Ureter (tissue), 1 donor: ENCODE results near the gene STX10. TPM values are rescaled to one million over a fixed set of nuclear protein-coding genes. Genes with fewer than 3 reads are reported as not detected.

Experiments
- DNase-seq: peaks from one replicate; pipeline ENCODE4 v3.0.0-alpha.2; 2020; ENCODE audit warnings: low spot score
- total RNA-seq: library from RNA; stranded (reverse); gene quantifications from one replicate; pipeline ENCODE4 v1.2.4, GENCODE V29; 2023
- donor health status: DM: yes; HTN: yes; CAD: no.

The STX10 gene
- total RNA-seq, 1 donor from 2014 or later, result 37.3 TPM

DNA sequence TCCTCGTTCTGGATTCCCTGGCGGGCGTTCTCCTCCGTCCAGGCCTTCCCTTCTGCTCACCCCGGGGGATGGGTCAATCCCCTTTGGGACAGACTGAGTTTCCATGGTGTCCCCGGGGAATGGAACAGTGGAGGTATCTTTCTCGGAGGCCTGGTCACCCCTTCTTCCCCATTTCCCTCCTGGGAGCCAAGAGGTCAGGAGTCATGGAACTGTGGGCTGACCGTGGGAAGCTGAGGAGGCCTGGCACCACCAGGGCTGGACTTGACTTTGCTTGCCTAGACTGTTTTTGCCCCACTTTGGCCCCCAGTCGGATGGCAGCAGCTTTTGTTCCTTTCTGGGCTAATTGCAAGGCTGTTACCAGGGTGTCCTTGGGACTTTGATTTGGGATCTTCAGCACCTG, 30.1 kb downstream of the STX10 start:
- no peak for DNase-seq

- DNase-seq, result no peak
Observed at GRCh38 chr19:13119627-13120026, 30.5 kb downstream of the STX10 start.

- DNase-seq, result peak; percentile 78
Observed at GRCh38 chr19:13118424-13119193, 31.6 kb downstream of the STX10 start.

GRCh38 chr19:13117772-13118423, 32.3 kb downstream of the STX10 start, which contains the start of gene NACC1:
Gene NACC1, plus strand, starts transcription at chr19:13118264. Its CDS starts 16,944 bp downstream, at chr19:13135208.
- DNase-seq, result peak; percentile 89

DNA sequence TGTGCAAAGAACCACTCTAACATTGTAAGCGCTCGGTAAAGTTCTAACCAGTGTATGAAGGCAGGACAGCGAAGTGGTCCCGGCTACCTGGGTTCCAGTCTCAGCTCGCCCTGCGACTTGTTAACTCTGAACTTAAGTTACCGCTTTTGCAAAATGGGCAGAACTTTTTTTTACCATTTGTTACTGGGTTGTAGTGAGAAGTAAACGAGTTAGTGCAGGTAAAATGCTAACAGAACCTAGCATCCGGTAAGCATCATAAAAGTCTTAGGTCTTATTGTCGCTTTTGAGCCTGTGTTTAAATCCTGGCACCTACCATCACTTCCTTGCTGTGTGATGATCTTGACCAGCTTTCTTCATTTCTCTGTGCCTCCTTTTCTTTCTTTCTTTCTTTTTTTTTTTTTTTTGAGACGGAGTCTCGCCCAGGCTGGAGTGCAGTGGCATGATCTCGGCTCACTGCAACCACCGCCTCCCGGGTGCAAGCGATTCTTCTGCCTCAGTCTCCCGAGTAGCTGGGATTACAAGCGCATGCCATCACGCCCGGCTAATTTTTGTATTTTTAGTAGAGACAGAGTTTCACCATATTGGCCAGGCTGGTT, 32.9 kb downstream of the STX10 start:
- no peak for DNase-seq

GRCh38 chr19:13116282-13117175, 33.6 kb downstream of the STX10 start, which contains the start of gene TRMT1:
Gene TRMT1, minus strand, starts transcription at chr19:13116740. Its CDS starts 341 bp downstream, at chr19:13116399.
- peak; percentile 94 for DNase-seq

DNA sequence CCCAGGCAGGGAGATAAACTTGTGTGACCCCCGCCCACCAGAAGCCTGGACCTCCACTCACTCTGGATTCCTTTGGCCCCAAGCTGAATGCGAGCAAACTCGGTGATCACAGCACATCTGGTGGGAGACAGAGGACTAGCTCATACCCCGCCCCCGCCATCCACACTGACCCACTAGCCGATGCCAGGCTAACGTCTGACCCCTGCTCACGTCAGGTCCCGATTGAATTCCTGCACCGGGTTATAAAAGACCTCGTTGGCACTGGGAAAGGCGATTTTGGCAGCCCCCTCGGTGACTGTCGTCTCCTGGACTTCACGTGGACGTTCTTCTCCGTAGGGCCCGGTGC, 34.3 kb downstream of the STX10 start:
- no peak for DNase-seq

DNA sequence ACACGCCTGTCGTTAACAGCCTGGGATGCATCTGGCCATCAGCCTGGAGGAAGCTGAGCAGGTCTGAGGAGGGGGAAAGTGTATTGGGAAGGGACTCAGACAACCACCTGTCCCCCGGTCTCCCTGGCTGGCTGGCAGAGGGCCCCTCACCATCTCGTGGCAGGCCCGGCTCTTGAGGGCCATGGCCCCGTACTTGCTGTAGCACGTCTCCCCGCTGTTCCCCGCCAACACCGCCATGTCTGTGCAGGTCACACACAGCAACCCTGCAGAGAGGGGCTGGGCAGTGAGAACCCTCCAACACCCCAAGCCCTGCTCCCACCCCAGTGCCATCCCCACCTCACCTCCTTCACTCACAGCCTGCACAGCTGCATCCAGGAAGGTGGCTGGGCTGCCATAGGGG, 37.6 kb downstream of the STX10 start:
- DNase-seq, result no peak

DNA sequence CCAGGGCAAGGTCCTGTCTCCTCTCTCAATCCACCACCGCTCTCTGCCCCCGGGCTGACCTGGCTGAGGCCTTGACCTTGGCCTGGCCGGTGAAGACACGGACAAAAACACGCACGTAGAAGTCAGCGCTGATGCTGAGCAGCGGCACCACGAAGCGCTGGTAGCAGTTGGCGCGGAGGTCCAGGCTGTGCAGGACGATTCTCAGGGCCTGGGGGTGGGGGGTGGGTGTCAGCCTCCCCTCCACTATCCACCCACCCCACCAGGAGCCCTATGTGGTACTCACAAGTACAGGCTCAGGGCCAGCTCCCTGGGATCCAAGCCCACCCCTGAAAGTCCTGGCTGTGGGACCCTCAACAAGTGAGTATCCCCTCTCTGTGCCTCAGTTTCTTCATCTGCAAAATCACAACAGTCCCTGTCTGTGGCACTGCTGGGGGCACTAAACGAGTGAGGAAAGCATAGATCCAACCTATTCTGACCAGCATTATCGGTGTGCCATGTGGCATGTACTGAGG, 40.0 kb downstream of the STX10 start:
- DNase-seq, result no peak

DNA sequence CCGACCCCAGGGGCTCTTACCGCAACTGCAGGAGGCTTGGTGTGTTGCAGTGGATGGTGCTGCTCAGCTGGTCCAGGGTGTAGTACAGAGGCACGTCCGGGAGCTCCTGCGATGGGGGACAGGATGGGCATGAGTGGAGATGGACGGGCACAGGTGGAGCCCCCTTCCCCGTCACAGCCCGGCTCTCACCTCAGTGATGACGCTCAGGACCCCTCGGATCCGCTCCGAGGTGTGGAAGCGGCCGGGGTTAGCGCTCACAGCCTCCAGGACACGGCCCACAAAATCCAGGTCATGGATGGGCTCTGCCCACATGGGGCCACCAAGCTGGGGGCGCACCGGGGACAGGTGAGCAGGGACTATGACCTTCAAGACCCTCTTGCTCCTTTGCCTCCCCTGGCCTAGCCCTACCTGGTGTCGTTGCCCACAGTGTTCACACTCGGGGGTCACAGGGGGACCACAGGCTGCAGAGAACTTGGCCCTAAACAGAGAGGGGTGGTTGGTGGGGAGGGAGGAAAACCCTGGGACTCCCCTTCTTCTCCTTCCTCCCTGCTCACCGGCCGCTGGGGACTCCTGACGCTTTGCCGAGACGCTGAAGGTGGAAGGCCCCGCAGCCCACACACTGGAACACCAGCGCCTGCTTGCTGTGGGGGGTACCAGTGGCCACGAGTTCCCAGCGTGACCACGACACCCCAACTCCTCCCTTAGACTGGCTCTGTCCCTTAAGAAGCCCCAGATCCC, 40.6 kb downstream of the STX10 start:
- no peak for DNase-seq

DNA sequence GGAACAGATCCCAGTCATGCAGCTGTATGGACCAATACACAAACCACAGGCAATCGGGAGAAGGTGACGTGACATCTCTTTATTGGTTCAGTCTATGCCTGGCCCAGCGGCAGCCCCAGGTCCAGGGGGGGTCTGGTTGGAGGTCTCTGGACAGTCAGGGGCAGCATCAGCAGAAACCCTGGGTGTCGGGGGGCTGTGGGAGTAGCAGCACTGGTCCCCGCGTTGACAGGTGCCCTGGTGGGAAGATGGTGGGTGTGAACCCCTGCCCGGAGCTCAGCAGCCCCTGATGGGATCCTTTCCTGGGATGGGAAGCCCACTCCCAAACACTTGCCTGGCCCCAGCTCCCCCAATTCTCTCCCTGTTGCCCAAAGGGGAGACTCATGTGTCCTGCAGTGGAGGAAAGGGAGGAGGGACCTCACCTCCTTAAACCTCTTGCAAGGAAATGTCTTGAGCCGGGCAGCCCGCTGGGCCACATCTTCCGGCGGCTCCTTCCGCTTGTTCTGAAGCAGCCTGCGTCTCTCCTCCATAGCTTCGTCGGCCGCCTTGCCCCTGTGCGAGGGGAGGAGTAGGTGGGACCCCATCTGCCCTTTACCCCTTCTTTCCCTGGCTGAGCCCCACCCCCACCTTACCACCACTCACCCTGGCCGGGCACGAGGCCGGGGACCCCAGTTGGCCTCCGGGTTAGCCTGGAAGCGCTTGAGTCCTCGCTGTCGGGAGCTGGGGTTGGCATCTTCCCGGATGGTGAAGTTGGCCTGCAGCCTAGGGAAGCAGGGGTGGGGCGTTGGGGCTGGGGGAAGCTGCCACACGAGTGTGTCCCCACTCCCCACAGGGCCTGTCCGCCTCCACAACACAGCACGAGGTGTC, 45.1 kb downstream of the STX10 start:
- no peak for DNase-seq

DNA sequence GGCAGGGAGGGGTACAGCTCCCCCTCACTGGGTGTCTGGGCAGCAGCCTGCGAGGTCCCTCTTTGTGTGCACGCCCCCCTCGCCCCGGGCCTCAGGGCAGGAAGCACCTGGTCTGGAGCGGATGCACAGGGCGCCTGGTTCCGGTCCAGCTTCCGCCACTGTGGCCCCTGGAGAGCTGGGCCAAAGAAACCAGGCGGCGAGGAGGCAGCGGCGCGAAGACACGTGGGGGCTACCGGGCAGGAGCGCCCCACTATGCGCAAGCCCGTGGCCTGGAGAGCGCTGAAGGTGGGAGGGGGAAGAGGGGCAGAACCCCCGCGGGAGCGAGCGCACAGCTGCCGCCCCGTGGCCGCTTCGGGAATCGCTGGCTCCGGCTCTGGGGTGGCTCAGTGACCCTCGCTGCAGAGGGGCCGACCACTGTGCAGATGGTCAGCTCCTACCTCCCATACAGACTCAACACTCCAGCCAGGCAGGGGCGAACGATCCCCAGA, 45.8 kb downstream of the STX10 start:
- DNase-seq, result no peak

DNA sequence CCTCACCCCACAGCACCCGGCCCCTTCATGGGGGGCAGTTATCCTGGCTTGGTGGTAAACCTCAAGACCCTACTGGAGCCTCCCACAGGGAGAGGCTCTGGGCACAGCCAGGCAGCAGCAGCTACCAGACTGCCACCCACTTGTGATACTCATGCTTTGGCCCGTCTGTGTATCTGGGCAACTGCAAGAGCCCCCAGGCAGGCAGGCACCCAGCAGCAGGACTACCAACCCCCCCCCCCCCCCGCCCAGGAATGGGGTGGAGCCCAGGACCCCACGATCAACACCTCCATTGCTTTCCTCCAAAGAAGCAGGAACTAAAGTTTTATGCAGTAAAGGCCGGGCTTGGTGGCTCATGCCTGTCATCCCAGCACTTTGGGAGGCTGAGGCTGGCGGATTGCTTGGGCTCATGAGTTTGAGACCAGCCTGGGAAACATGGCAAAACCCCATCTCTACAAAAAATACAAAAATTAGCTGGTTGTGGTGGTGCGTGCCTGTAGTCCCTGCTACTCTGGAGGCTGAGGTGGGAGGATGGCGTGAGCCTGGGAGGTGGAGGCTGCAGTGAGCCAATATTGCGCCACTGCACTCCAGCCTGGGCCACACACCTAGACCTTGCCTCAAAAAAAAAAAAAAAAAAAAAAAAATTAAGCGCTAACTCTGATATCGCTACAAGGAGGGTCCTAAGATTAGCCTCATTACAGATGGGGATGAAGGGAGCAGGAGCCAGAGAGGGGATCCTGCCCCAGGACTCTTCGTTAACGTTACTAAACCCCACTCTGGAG, 46.4 kb downstream of the STX10 start:
- no peak for DNase-seq

GRCh38 chr19:13102666-13103580, 47.3 kb downstream of the STX10 start, which contains the start of gene LYL1:
Gene LYL1, minus strand, starts transcription at chr19:13102858. Its CDS starts 1,687 bp downstream, at chr19:13101171.
- DNase-seq, result no peak

DNA sequence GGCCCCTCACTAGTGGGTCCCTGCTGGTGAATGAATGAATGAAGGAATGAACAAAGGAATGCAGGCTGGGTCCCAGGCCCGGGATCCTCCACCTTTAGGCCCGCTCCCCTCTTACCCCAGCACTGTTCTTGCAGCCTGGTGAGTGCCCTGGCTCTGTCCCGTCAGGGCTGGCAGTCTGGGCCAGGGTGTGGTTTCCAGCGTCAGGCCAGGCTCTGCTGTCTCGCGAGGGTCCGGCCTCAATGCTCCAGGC, 47.8 kb downstream of the STX10 start:
- no peak for DNase-seq

DNA sequence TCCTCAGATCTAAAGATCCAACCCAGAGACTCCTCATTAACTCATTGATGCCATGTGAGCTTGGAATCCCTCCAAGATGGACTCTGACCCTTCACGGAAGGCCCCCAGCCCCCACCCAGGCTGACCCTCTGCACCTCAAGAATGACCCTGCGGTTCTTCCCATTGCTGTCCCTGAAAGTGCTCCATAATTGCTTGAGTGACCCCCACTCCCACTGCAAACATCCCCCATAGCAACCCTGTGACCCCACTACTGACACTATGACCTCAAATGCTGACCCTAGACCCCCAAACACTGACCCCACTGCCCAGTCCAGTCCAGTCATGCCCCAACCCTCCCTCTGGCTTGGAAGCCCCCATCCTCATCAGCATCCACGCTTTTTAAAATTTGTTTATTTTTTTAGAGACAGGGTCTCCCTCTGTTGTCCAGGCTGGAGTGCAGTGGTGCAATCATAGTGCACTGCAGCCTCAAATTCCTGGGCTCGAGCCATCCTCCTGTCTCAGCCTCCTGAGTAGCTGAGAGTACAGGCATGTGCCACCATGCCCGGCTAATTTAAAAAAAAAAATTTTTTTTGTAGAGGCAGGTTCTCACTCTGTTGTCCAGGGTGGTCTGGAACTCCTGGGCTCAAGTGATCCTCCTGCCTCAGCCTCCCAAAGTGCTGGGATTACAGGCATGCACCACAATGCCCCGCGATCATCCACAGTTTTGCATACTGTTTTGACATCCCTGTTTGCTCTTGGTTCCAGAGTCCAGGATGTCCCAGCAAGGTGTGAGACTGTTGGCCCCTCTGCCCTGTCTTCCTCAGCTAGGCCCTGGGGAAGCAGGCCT, 48.4 kb downstream of the STX10 start:
- DNase-seq, result no peak
